ENCODE results near the gene ESR1. TPM values are rescaled to one million over a fixed set of nuclear protein-coding genes. Genes with fewer than 3 reads are reported as not detected.
A peak's percentile ranks its signal among the peaks of the same experiment; 100 is the strongest.

ESR1 gene
- total RNA-seq, 6 donors from 2014 or later: 0.91 to 4.7 (median 2.8) TPM

GRCh38 chr6:151782560-151782959 is 24.9 kb upstream of the ESR1 start:
- Histone ChIP-seq H3K36me3 (no peaks in the 10 kb centered on the region), H3K9me3 (no peaks in the 10 kb centered on the region), H3K27me3 (no peaks in the 10 kb centered on the region), H3K27ac (no peak overlapping the region), H3K4me1 (no peaks in the 10 kb centered on the region), H3K4me3 (no peak overlapping the region)
- DNase-seq (no peak), ATAC-seq (ENCODE audit: low FRiP score in 2 of 2) (no peak)
- 74 to 75% methylated on average over 2 of the region's 2 CpGs for WGBS, 2 donors
- TF ChIP-seq POLR2A (IDR thresholded peaks at IDR 0.05): no peak
- TF ChIP-seq CTCF (IDR thresholded peaks at IDR 0.05): no peak
- no peak for TF ChIP-seq EP300 (IDR thresholded peaks at IDR 0.05)
- no peak for TF ChIP-seq POLR2AphosphoS5 (IDR thresholded peaks at IDR 0.05)

GRCh38 chr6:151783692-151784091 is 23.8 kb upstream of the ESR1 start:
- Histone ChIP-seq H3K4me3 (no peak overlapping the region), H3K4me1 (no peaks in the 10 kb centered on the region), H3K36me3 (no peaks in the 10 kb centered on the region), H3K9me3 (no peaks in the 10 kb centered on the region), H3K27me3 (no peaks in the 10 kb centered on the region), H3K27ac (no peak overlapping the region)
- WGBS, 2 donors: 76 to 77% methylated on average over 2 of the region's 2 CpGs
- ATAC-seq (ENCODE audit: low FRiP score in 2 of 2) (no peak), DNase-seq (no peak)
- no peak for TF ChIP-seq CTCF (IDR thresholded peaks at IDR 0.05)
- no peak for TF ChIP-seq POLR2AphosphoS5 (IDR thresholded peaks at IDR 0.05)
- no peak for TF ChIP-seq EP300 (IDR thresholded peaks at IDR 0.05)
- no peak for TF ChIP-seq POLR2A (IDR thresholded peaks at IDR 0.05)

- TF ChIP-seq POLR2A (IDR thresholded peaks at IDR 0.05) (no peak), EP300 (IDR thresholded peaks at IDR 0.05) (no peak), POLR2AphosphoS5 (IDR thresholded peaks at IDR 0.05) (no peak), CTCF (IDR thresholded peaks at IDR 0.05) (no peak)
Measured at GRCh38 chr6:151784441-151785214, 22.9 kb upstream of the ESR1 start.

GRCh38 chr6:151796842-151797530 is 10.5 kb upstream of the ESR1 start:
- DNase-seq: no peak
- H3K27me3 ChIP-seq: no peaks in the 10 kb centered on the region
- H3K4me1 ChIP-seq: no peaks in the 10 kb centered on the region
- no peak overlapping the region for H3K4me3 ChIP-seq
- no peaks in the 10 kb centered on the region for H3K36me3 ChIP-seq
- TF ChIP-seq EP300 (IDR thresholded peaks at IDR 0.05) (no peak), POLR2AphosphoS5 (IDR thresholded peaks at IDR 0.05) (no peak), CTCF (IDR thresholded peaks at IDR 0.05) (no peak)
- H3K27ac ChIP-seq: peak overlapping the region in 1 of 4 donors; percentile 27
- H3K9me3 ChIP-seq: no peaks in the 10 kb centered on the region
- 77 to 78% methylated on average over 5 of the region's 5 CpGs for WGBS, 2 donors
- ATAC-seq (ENCODE audit: low FRiP score in 2 of 2): no peak

More at GRCh38 chr6:151784441-151785214, 22.9 kb upstream of the ESR1 start:
- Histone ChIP-seq H3K4me3 (no peak overlapping the region), H3K27me3 (no peaks in the 10 kb centered on the region), H3K36me3 (no peaks in the 10 kb centered on the region), H3K9me3 (no peaks in the 10 kb centered on the region), H3K27ac (no peak overlapping the region), H3K4me1 (no peaks in the 10 kb centered on the region)
- ATAC-seq (ENCODE audit: low FRiP score in 2 of 2) (no peak), DNase-seq (no peak)

Data from upper lobe of left lung (tissue), 6 donors.